AG10803 (cell line): ENCODE measurements around the gene FHL5.
"Not testable (repeated sequence)": the region's sequence is repeated elsewhere in the genome, so short reads cannot be mapped to it uniquely, and the experiment has no call there.

Experiments used
- DNase-seq: peaks from one replicate; pipeline ENCODE4 v3.0.0; 2010; ENCODE audit warnings: low read depth
- H3K4me3 ChIP-seq: 2 replicates; pipeline ENCODE4 v1.5.1; 2011; ENCODE audit warnings: mild to moderate bottlenecking, low read length, control low read depth
- CTCF ChIP-seq: conservative IDR thresholded peaks from 2 replicates; pipeline ENCODE4 v1.5.1; 2011; ENCODE audit warnings: mild to moderate bottlenecking, low read length, control low read depth, inconsistent platforms

Gene FHL5

GRCh38 chr6:96626759-96627364, 63.9 kb downstream of the FHL5 start:
- DNase-seq = peak; percentile 38
- TF ChIP-seq CTCF = peak; percentile 52
- H3K4me3 ChIP-seq = no peak overlapping the region

- TF ChIP-seq CTCF = no peak
- H3K4me3 ChIP-seq = no peak overlapping the region
- DNase-seq = no peak
Observed at GRCh38 chr6:96631248-96631647, 68.3 kb downstream of the FHL5 start.

- H3K4me3 ChIP-seq, DNase-seq: not testable (repeated sequence)
Observed at GRCh38 chr6:96637979-96638378, 75.1 kb downstream of the FHL5 start.

- no peak for DNase-seq
- no peak for TF ChIP-seq CTCF
- no peak overlapping the region for H3K4me3 ChIP-seq
Observed at GRCh38 chr6:96645106-96645505, 82.2 kb downstream of the FHL5 start.

GRCh38 chr6:96649926-96650325, 87.0 kb downstream of the FHL5 start:
- no peak for DNase-seq
- no peak overlapping the region for H3K4me3 ChIP-seq
- TF ChIP-seq CTCF = no peak

GRCh38 chr6:96651816-96652215, 88.9 kb downstream of the FHL5 start:
- no peak for DNase-seq
- no peak overlapping the region for H3K4me3 ChIP-seq
- no peak for TF ChIP-seq CTCF

GRCh38 chr6:96652552-96652951, 89.6 kb downstream of the FHL5 start:
- TF ChIP-seq CTCF = no peak
- no peak for DNase-seq
- H3K4me3 ChIP-seq = no peak overlapping the region

GRCh38 chr6:96653181-96653580, 90.3 kb downstream of the FHL5 start:
- H3K4me3 ChIP-seq = no peak overlapping the region
- DNase-seq = no peak
- no peak for TF ChIP-seq CTCF
